ENCODE data around the gene CTH.

GRCh38 chr1:70372426-70372825, 38.6 kb upstream of the CTH start:
- TF ChIP-seq POLR2A (IDR thresholded peaks at IDR 0.05; ENCODE audit: low read depth, low read length) (no peak), POLR2AphosphoS5 (IDR thresholded peaks at IDR 0.05; ENCODE audit: low read depth, low read length) (no peak), TAF1 (IDR thresholded peaks at IDR 0.05; ENCODE audit: borderline replicate concordance, low read depth, low read length) (no peak)

Measured in GM12892 (cell line).